ENCODE results near the gene FGF1.

Gene FGF1

GRCh38 chr5:142684508-142685041 lies 1.3 kb downstream of the FGF1 start:
- H3K27me3 ChIP-seq (ENCODE audit: insufficient read depth, low read length), result no peaks in the 10 kb centered on the region
- H3K4me2 ChIP-seq (ENCODE audit: low read length), result no peak overlapping the region
- no peaks in the 10 kb centered on the region for H3K79me2 ChIP-seq (ENCODE audit: insufficient read depth, low read length)
- no peak overlapping the region for H2AFZ ChIP-seq (ENCODE audit: low read length)
- H3K9me2 ChIP-seq (ENCODE audit: low read depth, low read length), result no peaks in the 10 kb centered on the region
- H3K9ac ChIP-seq (ENCODE audit: low read length), result no peak overlapping the region
- no peaks in the 10 kb centered on the region for H3K9me3 ChIP-seq (ENCODE audit: low read length)
- H3K36me3 ChIP-seq (ENCODE audit: insufficient read depth, low read length), result no peaks in the 10 kb centered on the region
- no peaks in the 10 kb centered on the region for H3F3A ChIP-seq (ENCODE audit: insufficient read depth, low read length)
- H3K4me3 ChIP-seq (ENCODE audit: low read depth, low read length, poor library complexity, severe bottlenecking), result no peak overlapping the region
- no peak overlapping the region for H3K27ac ChIP-seq (ENCODE audit: low read depth, low read length, poor library complexity, severe bottlenecking)
- no peaks in the 10 kb centered on the region for H3K4me1 ChIP-seq (ENCODE audit: insufficient read depth, low read length, severe bottlenecking)
- no peaks in the 10 kb centered on the region for H4K20me1 ChIP-seq (ENCODE audit: insufficient read depth, low read length)
- TF ChIP-seq, protein P1, sequence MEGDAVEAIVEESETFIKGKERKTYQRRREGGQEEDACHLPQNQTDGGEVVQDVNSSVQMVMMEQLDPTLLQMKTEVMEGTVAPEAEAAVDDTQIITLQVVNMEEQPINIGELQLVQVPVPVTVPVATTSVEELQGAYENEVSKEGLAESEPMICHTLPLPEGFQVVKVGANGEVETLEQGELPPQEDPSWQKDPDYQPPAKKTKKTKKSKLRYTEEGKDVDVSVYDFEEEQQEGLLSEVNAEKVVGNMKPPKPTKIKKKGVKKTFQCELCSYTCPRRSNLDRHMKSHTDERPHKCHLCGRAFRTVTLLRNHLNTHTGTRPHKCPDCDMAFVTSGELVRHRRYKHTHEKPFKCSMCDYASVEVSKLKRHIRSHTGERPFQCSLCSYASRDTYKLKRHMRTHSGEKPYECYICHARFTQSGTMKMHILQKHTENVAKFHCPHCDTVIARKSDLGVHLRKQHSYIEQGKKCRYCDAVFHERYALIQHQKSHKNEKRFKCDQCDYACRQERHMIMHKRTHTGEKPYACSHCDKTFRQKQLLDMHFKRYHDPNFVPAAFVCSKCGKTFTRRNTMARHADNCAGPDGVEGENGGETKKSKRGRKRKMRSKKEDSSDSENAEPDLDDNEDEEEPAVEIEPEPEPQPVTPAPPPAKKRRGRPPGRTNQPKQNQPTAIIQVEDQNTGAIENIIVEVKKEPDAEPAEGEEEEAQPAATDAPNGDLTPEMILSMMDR (IDR thresholded peaks at IDR 0.05; ENCODE audit: low read length), result no peak
- TF ChIP-seq EZH2 (IDR thresholded peaks at IDR 0.05; ENCODE audit: borderline replicate concordance, low read length), result no peak

- Histone ChIP-seq H2AFZ (ENCODE audit: low read length) (no peak overlapping the region), H3K27ac (ENCODE audit: low read depth, low read length, poor library complexity, severe bottlenecking) (no peak overlapping the region), H3K9me2 (ENCODE audit: low read depth, low read length) (no peaks in the 10 kb centered on the region), H3K4me1 (ENCODE audit: insufficient read depth, low read length, severe bottlenecking) (no peaks in the 10 kb centered on the region), H3K4me2 (ENCODE audit: low read length) (no peak overlapping the region), H3K9me3 (ENCODE audit: low read length) (no peaks in the 10 kb centered on the region), H3K36me3 (ENCODE audit: insufficient read depth, low read length) (no peaks in the 10 kb centered on the region), H3K27me3 (ENCODE audit: insufficient read depth, low read length) (no peaks in the 10 kb centered on the region), H3K4me3 (ENCODE audit: low read depth, low read length, poor library complexity, severe bottlenecking) (no peak overlapping the region), H3K9ac (ENCODE audit: low read length) (no peak overlapping the region), H3K79me2 (ENCODE audit: insufficient read depth, low read length) (no peaks in the 10 kb centered on the region), H4K20me1 (ENCODE audit: insufficient read depth, low read length) (no peaks in the 10 kb centered on the region), H3F3A (ENCODE audit: insufficient read depth, low read length) (no peaks in the 10 kb centered on the region)
- TF ChIP-seq, protein P1 (IDR thresholded peaks at IDR 0.05; ENCODE audit: low read length), result no peak
- TF ChIP-seq EZH2 (IDR thresholded peaks at IDR 0.05; ENCODE audit: borderline replicate concordance, low read length), result no peak
These were observed 1.9 kb downstream of the FGF1 start for GRCh38 chr5:142683881-142684505.

DNA sequence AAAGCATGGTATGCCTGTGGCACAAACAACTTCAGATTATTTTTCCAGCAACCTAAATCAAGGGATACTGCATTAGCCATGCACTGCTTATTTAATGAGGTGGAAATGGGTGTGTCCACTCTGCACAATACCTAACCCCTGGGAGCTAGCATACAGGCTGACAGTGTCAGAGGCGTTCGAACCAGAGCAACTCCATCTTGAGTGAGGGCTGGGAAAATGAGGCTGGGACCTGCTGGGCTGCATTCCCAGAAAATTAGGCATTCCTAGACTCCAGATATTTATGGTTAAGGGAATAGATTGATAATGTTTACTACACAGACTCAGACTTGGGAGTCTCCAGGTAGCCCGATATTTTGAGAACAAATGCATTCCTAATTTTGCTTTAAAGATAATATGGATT lies 2.8 kb downstream of the FGF1 start:
- Histone ChIP-seq H3K4me2 (ENCODE audit: low read length) (no peak overlapping the region), H3K27ac (ENCODE audit: low read depth, low read length, poor library complexity, severe bottlenecking) (no peak overlapping the region), H3K27me3 (ENCODE audit: insufficient read depth, low read length) (no peaks in the 10 kb centered on the region), H3K9ac (ENCODE audit: low read length) (no peak overlapping the region), H3F3A (ENCODE audit: insufficient read depth, low read length) (no peaks in the 10 kb centered on the region), H3K79me2 (ENCODE audit: insufficient read depth, low read length) (no peaks in the 10 kb centered on the region), H3K4me3 (ENCODE audit: low read depth, low read length, poor library complexity, severe bottlenecking) (no peak overlapping the region), H3K4me1 (ENCODE audit: insufficient read depth, low read length, severe bottlenecking) (no peaks in the 10 kb centered on the region), H3K36me3 (ENCODE audit: insufficient read depth, low read length) (no peaks in the 10 kb centered on the region), H4K20me1 (ENCODE audit: insufficient read depth, low read length) (no peaks in the 10 kb centered on the region), H2AFZ (ENCODE audit: low read length) (no peak overlapping the region), H3K9me2 (ENCODE audit: low read depth, low read length) (no peaks in the 10 kb centered on the region), H3K9me3 (ENCODE audit: low read length) (no peaks in the 10 kb centered on the region)
- TF ChIP-seq, protein P1 (IDR thresholded peaks at IDR 0.05; ENCODE audit: low read length), result no peak
- no peak for TF ChIP-seq EZH2 (IDR thresholded peaks at IDR 0.05; ENCODE audit: borderline replicate concordance, low read length)
